HUES6 (cell line): ENCODE results near the gene KIF3C.
"Not testable (repeated sequence)": the region's sequence is repeated elsewhere in the genome, so short reads cannot be mapped to it uniquely, and the experiment has no call there.

Source experiments
- H3K27ac ChIP-seq: 2 replicates; pipeline ENCODE4 v1.7.0; 2013; ENCODE audit warnings: low read depth, mild to moderate bottlenecking, low read length, inconsistent platforms
- H3K27me3 ChIP-seq: 2 replicates; pipeline ENCODE4 v1.6.1; 2013; ENCODE audit warnings: low read length; ENCODE audit not compliant: control insufficient read depth, insufficient read depth
- H3K36me3 ChIP-seq: 2 replicates; pipeline ENCODE4 v1.6.1; 2013; ENCODE audit warnings: low read length; ENCODE audit not compliant: control insufficient read depth, insufficient read depth
- H3K4me1 ChIP-seq: 2 replicates; pipeline ENCODE4 v1.6.1; 2013; ENCODE audit warnings: low read length; ENCODE audit not compliant: control insufficient read depth, insufficient read depth
- H3K4me3 ChIP-seq: 2 replicates; pipeline ENCODE4 v1.5.1; 2013; ENCODE audit warnings: low read depth, low read length
- H3K9ac ChIP-seq: one replicate; pipeline ENCODE4 v1.6.1; 2013; ENCODE audit warnings: mild to moderate bottlenecking, low read length
- H3K9me3 ChIP-seq: 2 replicates; pipeline ENCODE4 v1.6.1; 2013; ENCODE audit warnings: low read depth, low read length; ENCODE audit not compliant: control insufficient read depth, insufficient read depth

KIF3C gene

DNA sequence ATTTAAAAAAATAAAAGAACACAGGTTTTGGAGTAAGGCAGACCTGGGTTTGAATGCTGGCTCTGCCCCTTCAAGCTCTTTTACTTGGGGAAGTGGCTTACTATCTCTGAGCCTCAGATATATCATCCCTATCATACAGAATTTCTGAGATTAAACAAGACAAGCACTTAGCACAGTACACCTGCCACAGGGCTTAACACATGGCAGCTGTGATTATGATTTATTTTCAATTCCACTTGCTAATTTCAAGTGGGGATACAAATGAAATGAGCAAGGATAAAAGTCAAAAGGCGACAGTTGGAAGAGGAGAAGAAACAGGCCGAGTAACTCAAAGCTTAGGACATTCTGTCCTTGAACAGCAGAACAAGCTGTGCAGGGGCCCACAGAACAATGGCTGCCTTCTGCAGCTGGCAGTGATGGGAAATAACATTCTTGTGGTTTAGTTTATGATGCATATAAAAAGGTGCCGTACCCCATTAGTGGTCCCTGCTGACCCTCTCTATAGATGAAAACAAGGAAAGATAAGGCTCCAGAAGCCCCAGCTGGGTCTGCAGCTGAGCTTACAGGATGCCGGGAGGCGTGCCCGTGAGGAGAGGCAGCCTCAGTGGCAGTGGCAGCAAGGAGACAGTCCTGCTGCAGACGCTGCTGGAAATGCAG, 45.3 kb downstream of the KIF3C start:
- Histone ChIP-seq H3K9me3 (no peaks in the 10 kb centered on the region), H3K27ac (no peak overlapping the region), H3K36me3 (peaks cover 40% of the 10 kb centered on the region), H3K27me3 (no peaks in the 10 kb centered on the region), H3K4me3 (no peak overlapping the region), H3K9ac (no peak overlapping the region), H3K4me1 (no peaks in the 10 kb centered on the region)

- Histone ChIP-seq H3K27ac (no peak overlapping the region), H3K9me3 (no peaks in the 10 kb centered on the region), H3K27me3 (no peaks in the 10 kb centered on the region), H3K9ac (no peak overlapping the region), H3K4me1 (no peaks in the 10 kb centered on the region), H3K36me3 (peaks cover 36% of the 10 kb centered on the region), H3K4me3 (no peak overlapping the region)
Observed at GRCh38 chr2:25933622-25934021, 48.7 kb downstream of the KIF3C start.

DNA sequence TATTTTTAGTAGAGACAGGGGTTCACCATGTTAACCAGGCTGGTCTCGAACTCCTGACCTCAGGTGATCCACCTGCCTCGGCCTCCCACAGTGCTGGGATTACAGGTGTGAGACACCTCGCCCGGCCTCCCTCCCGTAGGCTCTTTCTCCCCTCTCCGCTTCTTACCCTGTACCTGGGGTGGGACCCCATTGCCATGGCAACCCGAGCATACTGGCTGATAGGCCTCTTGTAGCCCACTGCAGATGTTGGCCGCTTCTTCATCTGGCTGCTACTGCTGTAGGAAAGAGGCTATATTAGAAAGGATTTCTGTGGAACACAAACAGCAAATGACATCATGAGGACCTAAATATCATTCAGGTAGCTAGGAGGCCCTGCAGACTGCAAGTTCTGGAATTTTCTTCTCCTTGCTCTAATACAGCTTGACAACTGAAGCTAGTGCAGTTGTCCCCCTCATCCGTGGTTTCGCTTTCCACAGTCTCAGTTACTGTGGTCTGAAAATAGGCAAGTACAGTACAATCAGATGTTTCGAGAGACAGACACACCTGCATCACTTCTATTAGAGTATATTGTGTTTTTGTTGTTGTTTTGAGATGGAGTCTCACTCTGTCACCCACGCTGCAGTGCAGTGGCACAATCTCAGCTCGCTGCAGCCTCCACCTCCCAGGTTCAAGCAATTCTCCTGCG, 52.4 kb downstream of the KIF3C start:
- Histone ChIP-seq H3K9ac (no peak overlapping the region), H3K4me1 (no peaks in the 10 kb centered on the region), H3K36me3 (peaks cover 44% of the 10 kb centered on the region), H3K27ac (no peak overlapping the region), H3K4me3 (no peak overlapping the region), H3K27me3 (no peaks in the 10 kb centered on the region), H3K9me3 (no peaks in the 10 kb centered on the region)

DNA sequence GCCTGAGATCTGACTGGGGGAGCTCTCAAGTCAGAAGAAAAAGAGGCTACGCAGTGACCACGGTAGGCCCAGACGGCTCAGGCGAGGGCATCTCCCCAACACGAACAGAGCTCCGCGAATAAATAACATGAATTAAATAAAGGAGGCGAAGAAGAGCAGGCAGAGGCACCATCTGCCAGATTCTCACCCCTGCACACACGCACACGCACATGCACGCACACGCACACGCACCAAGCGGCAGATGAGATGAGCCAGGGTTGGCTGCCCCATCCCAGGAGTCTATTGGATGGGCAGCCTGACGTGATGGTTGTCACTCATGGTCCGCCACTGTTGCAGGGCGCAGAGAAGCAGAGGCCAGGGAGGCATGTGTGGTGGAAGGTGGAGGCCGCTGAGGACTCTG, 53.6 kb downstream of the KIF3C start:
- H3K9me3 ChIP-seq = no peaks in the 10 kb centered on the region
- H3K27me3 ChIP-seq = no peaks in the 10 kb centered on the region
- H3K4me1 ChIP-seq = no peaks in the 10 kb centered on the region
- H3K9ac ChIP-seq = no peak overlapping the region
- H3K36me3 ChIP-seq = peaks cover 38% of the 10 kb centered on the region
- no peak overlapping the region for H3K27ac ChIP-seq
- no peak overlapping the region for H3K4me3 ChIP-seq

GRCh38 chr2:25926984-25927756, 55.1 kb downstream of the KIF3C start:
- Histone ChIP-seq H3K36me3 (peaks cover 35% of the 10 kb centered on the region), H3K4me3 (no peak overlapping the region), H3K9ac (no peak overlapping the region), H3K4me1 (no peaks in the 10 kb centered on the region), H3K27ac (no peak overlapping the region), H3K27me3 (no peaks in the 10 kb centered on the region), H3K9me3 (no peaks in the 10 kb centered on the region)

DNA sequence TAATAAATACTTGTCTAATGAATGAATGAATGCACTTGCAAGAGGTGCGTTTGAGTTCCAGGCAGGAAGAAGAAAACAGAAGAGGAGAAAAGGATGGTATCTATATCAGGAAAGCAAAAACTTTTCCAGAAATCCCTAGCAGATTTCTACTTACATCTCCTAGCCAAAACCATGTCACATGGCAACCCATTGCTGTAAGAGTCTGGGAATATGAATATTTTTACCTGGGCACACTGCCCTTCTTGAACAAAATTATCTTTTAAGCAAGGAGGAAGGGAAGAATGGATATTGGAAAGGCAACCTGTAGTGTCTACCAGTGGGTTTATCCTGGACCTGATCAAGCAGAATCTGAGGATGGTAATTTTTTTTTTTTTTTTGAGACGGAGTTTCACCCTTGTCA, 59.8 kb downstream of the KIF3C start:
- Histone ChIP-seq H3K27ac (no peak overlapping the region), H3K9me3 (no peaks in the 10 kb centered on the region), H3K9ac (no peak overlapping the region), H3K4me3 (no peak overlapping the region), H3K27me3 (no peaks in the 10 kb centered on the region), H3K4me1 (no peaks in the 10 kb centered on the region), H3K36me3 (peaks cover 11% of the 10 kb centered on the region)

DNA sequence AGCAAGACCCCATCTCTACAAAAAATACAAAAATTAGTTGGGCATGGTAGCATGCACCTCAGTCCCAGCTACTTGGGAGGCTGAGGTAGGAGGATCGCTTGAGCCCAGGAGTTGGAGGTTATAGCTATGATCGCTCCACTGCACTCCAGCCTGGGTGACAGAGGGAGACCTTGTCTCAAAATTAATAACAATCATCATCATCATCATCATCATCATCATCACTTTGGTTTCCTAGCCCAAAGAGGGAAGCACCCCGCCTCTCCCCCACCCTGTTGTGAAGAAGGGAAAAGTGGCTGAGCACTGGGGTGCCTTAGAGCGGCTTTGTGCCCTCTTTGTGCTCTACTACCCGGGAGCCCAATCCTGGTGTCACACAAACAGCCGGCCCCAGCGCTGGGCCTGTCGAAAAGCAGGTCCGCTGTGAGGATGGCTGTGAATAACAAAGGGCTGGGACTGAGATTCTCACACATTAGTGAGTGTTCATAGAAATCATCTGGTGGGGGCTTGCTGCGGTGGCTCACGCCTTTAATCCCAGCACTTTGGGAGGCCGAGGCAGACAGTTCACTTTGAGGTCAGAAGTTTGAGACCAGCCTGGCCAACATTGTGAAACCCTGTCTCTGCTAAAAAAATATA, 61.4 kb downstream of the KIF3C start:
- Histone ChIP-seq H3K9ac (no peak overlapping the region), H3K4me1 (no peaks in the 10 kb centered on the region), H3K27ac (no peak overlapping the region), H3K9me3 (no peaks in the 10 kb centered on the region), H3K4me3 (no peak overlapping the region), H3K36me3 (no peaks in the 10 kb centered on the region), H3K27me3 (no peaks in the 10 kb centered on the region)

DNA sequence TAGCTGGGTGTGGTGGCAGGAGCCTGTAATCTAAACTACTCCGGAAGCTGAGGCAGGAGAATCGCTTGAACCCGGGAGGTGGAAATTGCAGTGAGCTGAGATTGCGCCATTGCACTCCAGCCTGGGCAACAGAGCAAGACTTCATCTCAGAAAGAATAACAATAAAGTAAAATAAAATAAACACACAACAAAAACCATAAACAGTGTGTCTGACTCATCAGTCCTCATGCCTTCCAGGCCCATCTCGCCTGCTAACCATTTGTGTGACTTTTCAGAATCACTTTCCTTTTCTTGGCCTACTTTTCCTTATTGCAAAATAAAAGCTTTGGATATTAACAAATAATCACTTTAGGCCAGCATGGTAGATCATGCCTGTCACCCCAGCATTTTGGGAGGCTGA, 62.0 kb downstream of the KIF3C start:
- no peaks in the 10 kb centered on the region for H3K36me3 ChIP-seq
- no peak overlapping the region for H3K4me3 ChIP-seq
- no peak overlapping the region for H3K9ac ChIP-seq
- no peaks in the 10 kb centered on the region for H3K9me3 ChIP-seq
- no peaks in the 10 kb centered on the region for H3K4me1 ChIP-seq
- no peak overlapping the region for H3K27ac ChIP-seq
- H3K27me3 ChIP-seq = no peaks in the 10 kb centered on the region

DNA sequence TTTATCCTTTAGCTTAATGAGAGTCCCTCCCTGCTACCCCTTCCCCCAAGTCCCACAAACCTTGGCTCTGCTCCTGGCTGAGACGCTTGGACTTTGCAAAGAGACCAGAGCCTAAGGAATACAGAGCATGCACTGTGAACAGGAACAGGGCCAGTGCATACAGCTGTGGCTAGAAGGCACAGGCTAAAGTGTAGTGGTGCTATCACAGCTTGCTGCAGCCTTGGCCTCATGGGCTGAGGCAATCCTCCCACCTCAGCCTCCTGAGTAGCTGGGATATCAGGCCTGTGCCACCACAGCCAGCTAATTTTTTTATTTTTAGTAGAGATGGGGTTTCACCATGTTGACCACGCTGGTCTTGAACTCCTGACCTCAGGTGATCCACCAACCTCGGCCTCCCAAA, 64.5 kb downstream of the KIF3C start:
- no peaks in the 10 kb centered on the region for H3K27me3 ChIP-seq
- no peak overlapping the region for H3K27ac ChIP-seq
- H3K9me3 ChIP-seq = no peaks in the 10 kb centered on the region
- no peak overlapping the region for H3K9ac ChIP-seq
- no peak overlapping the region for H3K4me3 ChIP-seq
- H3K36me3 ChIP-seq = no peaks in the 10 kb centered on the region
- H3K4me1 ChIP-seq = peaks cover 14% of the 10 kb centered on the region; the same call in 1 of the 2 replicates

- not testable (repeated sequence) for H3K4me3 ChIP-seq, H3K9me3 ChIP-seq, H3K27ac ChIP-seq, H3K27me3 ChIP-seq, H3K9ac ChIP-seq, H3K36me3 ChIP-seq
- H3K4me1 ChIP-seq = peaks cover 18% of the 10 kb centered on the region
Observed at GRCh38 chr2:25917411-25917810, 64.9 kb downstream of the KIF3C start.
